Retina (tissue), 1 donor: ENCODE data around the gene MRPS27.
A peak's percentile ranks its signal among the peaks of the same experiment; 100 is the strongest.
"Not testable (repeated sequence)": the region's sequence is repeated elsewhere in the genome, so short reads cannot be mapped to it uniquely, and the experiment has no call there.

Source experiments
- DNase-seq: peaks from one replicate; pipeline ENCODE4 v3.0.0-alpha.2; 2016

MRPS27 gene

DNA sequence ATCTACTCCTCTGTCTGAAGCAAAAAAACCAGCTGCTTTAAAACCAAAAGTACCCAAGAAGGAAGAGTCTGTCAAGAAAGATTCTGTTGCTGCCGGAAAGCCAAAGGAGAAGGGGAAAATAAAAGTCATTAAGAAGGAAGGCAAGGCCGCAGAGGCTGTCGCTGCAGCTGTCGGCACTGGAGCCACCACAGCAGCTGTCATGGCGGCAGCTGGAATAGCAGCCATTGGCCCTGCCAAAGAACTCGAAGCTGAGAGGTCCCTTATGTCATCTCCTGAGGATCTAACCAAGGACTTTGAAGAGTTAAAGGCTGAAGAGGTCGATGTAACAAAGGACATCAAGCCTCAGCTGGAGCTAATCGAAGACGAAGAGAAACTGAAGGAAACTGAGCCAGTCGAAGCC lies 124.5 kb downstream of the MRPS27 start:
- DNase-seq, result no peak

DNA sequence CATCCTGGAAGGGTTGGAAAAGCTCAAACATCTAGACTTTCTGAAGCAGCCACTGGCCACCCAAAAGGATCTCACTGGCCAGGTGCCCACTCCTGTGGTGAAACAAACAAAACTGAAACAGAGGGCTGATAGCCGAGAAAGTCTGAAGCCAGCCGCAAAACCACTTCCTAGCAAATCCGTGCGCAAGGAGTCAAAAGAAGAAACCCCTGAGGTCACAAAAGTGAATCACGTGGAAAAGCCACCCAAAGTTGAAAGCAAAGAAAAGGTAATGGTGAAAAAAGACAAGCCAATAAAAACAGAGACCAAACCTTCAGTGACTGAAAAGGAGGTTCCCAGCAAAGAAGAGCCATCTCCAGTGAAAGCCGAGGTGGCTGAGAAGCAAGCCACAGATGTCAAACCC lies 125.2 kb downstream of the MRPS27 start:
- DNase-seq, result no peak

DNA sequence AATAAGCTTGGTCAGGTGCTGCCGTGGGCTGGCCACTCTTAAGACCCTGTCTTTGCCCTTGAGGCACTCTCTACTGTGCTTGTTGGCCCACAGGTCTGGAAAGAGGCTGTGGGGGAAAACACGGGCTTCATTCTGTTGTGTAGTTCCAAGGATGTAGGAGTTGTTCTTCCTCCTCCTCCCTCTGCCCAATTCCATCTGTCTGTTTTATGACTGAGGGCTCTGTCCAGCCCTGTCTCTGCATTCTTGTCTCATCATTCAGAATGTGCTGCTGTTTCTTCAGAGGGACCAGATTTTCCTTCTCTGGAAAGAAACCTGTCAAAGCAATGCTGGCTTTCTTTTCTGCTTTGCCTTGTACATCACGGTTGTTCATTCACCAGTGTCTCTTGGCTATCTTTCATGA lies 128.6 kb downstream of the MRPS27 start:
- DNase-seq, result no peak

DNA sequence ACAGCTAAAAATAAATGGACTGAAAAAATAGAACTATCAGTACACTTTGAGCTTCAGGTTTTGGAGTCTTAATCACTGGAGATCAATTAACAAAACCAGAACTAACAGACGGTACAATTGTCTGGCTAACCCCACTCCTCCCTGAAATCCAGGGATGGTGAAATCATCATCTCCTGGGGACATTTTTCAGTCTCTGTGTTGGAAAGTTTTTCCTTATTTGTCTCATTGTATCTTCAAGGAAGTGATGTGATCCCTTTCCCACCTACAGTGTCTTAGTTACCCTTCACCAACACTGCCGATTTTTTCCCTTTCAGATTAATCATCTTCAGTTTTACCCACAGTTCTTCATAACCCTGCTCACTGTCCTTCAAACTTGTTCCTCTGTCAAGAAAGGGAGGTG lies 130.9 kb downstream of the MRPS27 start:
- DNase-seq, result no peak

DNA sequence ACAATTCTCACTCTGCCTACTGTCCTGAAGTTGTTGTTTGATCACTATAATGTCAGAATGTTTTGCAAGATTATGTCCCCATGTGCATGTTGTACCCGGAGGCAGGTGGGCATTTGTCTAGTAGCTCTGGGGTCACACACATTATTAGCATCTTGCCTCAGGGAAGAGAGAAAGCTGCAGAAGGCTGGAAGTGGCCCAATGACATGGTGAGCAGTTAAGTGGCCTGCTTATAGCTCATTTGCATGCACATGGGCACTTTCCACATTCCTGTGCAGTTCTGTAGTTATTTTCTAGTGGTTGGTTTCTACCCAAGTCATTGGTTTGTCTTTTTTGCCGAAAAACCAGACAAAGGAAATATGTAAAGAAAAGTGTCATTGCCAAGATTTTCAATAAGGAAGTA lies 131.9 kb downstream of the MRPS27 start:
- no peak for DNase-seq

- no peak for DNase-seq
Observed at GRCh38 chr5:72187388-72188075, 132.5 kb downstream of the MRPS27 start.

- no peak for DNase-seq
Observed at GRCh38 chr5:72185496-72186329, 134.3 kb downstream of the MRPS27 start.

DNA sequence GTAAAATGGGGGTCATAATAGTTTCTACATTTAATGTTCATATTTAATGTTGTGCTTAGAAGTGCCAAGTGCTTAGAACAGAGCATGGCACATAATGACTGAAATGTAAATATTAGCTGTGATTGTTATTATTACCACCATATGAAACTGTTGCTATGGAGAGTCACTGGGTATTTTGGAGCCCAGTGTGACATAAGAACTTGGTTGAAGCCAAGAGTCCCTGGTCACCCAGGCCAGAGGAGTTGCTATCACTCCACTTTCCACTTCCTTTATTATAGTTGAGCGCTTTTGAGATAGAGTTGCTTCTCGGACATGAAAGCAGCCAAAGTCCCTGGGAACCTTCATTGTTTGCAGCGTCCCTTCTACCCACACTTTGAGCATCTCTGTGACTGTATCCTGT lies 135.6 kb downstream of the MRPS27 start:
- no peak for DNase-seq

DNA sequence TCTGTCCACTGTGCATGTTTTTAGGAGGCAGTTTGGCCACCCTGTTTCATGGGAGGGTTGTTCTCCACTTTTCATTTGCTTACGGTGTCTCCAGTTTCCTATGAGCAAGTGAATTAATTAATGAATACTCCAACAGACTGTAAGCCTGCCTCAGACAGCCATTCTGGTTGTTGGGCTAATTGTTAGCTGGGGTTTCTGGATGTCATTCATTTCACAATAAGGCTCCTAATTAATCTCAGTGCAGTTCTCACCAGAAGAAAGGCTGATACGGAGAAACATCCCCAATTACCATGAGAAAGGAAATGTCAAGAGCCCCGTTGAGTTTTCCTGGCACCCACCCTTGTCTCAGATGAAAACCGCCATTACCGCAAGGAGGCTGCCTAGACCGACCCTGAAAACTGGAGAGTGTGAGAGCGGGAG lies 136.9 kb downstream of the MRPS27 start:
- peak; percentile 84 for DNase-seq

DNA sequence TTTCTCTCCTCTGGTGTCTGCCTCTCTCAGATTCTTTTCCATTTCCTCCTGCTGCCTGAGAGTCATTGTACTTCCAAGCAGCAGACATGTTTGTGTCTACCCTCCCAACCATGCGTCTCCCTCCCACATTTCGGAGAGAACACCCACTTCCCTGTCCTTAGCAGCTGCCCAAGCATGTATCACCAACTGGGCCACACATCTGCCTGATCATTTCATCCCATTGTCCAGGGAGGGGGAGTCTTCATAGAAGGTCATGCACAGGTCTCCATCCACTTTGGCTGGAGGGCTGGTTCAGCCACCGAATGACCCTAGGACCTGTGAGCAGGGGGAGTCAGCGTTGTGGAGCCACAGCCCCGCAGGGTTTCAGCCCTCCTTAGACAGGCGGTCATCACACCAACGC lies 137.4 kb downstream of the MRPS27 start:
- no peak for DNase-seq

- no peak for DNase-seq
Observed at GRCh38 chr5:72180925-72181324, 139.1 kb downstream of the MRPS27 start.

DNA sequence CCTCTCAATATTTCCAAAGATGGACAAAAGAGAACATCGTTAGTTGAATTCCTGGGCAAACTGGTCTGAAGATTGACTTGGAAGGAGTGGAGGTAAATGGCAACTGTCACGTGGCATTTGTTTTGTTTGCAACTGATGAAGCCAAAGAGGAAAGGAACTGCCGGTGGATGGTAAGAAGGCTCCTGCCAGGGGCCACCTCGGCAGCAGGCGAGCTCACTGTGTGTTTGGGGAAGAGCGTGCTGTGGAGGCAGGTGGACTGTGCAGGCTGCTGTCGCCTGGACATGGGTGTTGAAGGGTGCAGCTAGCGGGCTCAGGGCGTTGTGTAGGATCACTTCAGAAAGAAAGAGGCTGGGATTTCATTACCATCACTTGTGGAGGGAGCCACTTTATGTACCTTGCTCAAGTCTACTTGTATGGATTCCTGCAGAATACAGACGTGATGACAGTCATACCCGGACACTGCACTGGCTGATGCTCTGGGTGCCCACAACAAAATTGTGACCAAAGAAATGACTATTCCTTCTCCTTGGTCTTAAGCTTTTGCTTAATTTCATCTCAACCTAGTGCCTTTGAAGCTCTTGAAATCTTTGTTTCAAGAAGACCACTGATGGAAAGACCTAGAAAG lies 140.1 kb downstream of the MRPS27 start:
- peak; percentile 55 for DNase-seq

DNA sequence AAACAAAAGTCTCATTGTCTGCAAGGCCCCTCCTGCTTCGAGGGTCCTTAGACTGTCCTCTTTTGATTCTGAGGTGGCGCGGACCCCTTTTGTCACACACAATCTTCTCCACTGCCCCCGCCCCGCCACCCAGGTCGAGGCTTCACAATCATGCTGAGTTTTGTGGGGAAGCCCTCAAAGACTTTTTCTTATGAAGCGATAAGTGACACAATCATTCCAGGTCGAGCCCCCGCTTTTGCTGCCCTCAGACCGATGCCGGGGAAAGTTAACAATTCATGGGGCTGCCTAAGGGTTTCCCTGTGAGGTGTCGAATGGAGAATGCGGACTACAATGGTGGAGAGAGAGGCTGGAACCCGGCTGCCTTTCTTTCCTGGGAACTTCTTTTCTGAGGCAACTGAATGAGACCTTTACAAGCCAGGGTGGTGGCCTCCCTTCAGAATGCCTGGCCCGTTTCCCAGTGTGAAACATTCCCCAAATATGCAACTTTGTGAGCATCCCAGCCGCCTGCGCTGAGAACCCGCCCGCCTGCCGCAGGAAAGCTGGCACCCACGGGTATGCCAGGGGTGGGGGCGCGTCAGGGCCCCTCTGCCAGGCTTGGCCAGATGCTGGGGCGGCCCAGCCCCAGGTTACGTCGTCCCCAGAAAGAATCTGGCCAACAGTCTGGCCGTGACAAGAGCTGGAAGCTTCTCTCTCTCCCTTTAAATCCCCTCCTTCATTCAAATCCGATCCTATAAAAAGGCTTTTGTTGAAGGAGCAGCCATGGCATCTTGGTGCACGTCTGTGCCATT lies 140.8 kb downstream of the MRPS27 start:
- DNase-seq, result peak; percentile 82

- no peak for DNase-seq
Observed at GRCh38 chr5:72177538-72177937, 142.5 kb downstream of the MRPS27 start.

GRCh38 chr5:72172786-72173185 lies 147.3 kb downstream of the MRPS27 start:
- DNase-seq, result peak; percentile 35

- no peak for DNase-seq
Observed at GRCh38 chr5:72171667-72172066, 148.4 kb downstream of the MRPS27 start.

- DNase-seq, result not testable (repeated sequence)
Observed at GRCh38 chr5:72171181-72171580, 148.9 kb downstream of the MRPS27 start.

GRCh38 chr5:72170101-72170500 lies 149.9 kb downstream of the MRPS27 start:
- DNase-seq, result no peak
